HG03139 (cell line): Measurements from ENCODE around the gene CRACR2B.

Source experiments
- ATAC-seq: cut with Tn5 transposase; IDR thresholded peaks from one replicate; pipeline ENCODE4 v1.9.1; 2021; ENCODE audit not compliant: unreplicated experiment

The CRACR2B gene

GRCh38 chr11:837189-837989 lies 9.7 kb downstream of the CRACR2B start:
- no peak for ATAC-seq

DNA sequence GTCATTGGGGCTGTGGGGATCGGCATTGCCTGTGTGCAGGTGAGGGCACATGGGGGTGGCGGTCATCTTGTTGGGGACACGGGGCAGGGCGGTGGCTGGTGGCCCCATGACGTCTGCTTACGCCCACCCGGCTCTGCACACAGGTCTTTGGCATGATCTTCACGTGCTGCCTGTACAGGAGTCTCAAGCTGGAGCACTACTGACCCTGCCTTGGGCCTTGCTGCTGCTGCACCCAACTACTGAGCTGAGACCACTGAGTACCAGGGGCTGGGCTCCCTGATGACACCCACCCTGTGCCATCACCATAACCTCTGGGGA lies 10.2 kb downstream of the CRACR2B start:
- no peak for ATAC-seq

DNA sequence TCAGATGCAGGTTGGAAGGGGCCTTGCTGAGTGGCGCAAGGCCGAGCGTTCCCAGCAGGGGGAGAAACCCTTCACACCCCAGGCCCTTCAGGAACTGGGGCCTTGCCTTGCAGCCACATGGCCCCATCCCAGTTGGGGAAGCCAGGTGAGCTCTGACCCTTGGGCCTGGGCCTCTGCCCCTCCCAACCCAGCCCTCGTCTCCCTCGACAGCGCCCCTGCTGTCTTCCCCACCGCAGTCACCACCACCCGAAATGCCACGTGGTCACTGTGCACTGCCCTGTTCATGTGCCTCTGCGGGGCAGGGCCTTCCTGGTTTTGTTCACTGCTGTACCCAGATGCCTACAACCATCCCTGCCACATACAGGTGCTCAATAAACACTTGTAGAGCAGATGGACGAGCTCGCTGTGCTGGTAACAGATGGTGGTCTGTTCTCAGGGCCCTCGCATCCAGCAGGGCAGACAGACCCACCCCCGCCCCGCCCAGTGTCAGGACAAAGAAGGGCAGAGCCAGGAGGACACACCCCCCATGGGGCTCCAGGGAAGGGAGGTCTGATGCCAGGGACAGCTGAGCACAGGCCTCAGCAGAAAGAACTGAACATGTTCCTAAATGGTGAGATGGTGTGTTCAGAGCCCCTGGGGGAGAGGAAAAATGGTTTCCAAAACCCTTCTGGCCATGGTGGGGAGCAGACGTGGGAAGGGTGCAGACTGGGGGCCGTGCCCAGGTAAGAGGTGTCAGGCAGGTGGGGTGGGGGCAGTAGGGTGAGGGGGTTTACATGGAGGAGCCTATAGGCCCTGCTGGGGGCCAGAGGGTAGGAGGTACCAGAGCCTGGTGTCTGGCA lies 10.9 kb downstream of the CRACR2B start:
- ATAC-seq, result no peak

DNA sequence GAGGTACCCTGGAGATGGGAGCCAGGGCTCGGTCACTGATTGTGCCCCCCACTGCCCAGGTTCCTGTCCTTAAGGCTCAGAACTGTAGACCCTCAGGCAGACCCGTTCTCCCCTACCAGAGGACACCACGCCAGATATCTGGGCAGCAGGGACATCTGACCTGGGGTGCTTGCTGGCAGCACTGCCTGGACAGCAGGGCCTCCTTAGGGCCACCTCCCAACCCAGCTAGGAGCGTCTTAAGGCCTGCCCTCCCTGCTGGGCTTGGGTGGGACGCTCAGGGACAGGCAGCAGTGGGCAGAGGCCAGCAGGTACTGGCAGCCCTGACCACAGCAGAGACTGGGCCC lies 11.5 kb downstream of the CRACR2B start:
- no peak for ATAC-seq

- no peak for ATAC-seq
Measured at GRCh38 chr11:839875-840617, 12.3 kb downstream of the CRACR2B start.

DNA sequence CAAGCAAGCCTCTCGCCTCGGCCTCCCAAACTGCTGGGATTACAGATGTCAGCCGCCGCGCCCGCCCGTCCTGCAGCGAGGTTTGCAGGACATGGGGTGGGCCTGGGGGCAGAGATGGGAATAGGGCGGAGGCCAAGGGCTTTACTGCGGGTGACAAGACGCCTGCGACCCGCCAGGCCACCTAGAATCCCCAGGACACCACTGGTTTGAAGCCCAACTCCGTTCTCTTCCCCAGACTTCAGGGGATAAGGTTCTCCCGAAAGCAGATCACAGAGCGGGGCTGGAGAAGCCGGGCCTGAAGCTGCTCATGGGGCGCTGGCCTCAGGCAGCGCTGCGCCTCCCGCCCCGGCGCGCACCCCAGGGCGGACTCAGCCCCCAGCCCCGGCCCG lies 14.3 kb downstream of the CRACR2B start:
- ATAC-seq, result peak; percentile 14

DNA sequence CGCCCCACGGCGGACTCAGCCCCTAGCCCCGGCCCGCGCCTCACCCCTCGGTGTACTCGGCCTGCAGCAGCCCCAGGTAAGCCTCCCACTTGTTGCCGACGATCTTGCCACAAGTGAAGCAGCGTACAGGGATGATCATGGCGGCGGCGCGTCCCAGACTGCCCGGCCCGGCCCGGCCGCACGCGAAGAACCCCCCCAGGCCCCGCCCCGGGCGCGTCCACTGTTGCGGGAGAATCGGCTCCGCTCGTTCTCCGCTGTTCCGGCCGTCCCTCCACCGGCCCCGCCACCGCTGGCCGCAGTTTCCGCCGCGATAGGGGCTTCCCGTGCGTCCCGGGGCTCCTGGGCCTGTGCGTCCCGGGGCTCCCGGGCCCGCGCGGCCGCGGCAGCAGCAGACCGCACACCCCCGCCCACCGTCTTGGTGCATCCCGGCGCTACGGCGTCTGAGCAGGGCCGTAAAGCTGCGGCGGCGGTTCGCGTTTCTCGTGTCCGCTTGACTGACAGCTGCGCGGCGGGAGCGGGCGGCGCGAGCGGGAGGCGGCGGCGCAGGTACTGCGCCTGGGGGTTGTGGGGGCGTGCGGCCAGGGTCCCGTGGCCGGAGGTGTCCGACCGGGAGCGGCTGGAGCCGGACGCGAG lies 14.8 kb downstream of the CRACR2B start, which contains the start of the genes POLR2L and TSPAN4:
Gene POLR2L (minus strand): TSS at position 160 of the 633 bp plus-strand sequence. CDS start 21 bp downstream, at position 139.
Gene TSPAN4 (plus strand): TSS at position 483 of the 633 bp plus-strand sequence. CDS start 7,453 bp downstream, outside the sequence.
- ATAC-seq, result peak; percentile 48

- ATAC-seq, result no peak
Measured at GRCh38 chr11:843086-843734, 15.5 kb downstream of the CRACR2B start.

- no peak for ATAC-seq
Measured at GRCh38 chr11:843818-844692, 16.3 kb downstream of the CRACR2B start.

DNA sequence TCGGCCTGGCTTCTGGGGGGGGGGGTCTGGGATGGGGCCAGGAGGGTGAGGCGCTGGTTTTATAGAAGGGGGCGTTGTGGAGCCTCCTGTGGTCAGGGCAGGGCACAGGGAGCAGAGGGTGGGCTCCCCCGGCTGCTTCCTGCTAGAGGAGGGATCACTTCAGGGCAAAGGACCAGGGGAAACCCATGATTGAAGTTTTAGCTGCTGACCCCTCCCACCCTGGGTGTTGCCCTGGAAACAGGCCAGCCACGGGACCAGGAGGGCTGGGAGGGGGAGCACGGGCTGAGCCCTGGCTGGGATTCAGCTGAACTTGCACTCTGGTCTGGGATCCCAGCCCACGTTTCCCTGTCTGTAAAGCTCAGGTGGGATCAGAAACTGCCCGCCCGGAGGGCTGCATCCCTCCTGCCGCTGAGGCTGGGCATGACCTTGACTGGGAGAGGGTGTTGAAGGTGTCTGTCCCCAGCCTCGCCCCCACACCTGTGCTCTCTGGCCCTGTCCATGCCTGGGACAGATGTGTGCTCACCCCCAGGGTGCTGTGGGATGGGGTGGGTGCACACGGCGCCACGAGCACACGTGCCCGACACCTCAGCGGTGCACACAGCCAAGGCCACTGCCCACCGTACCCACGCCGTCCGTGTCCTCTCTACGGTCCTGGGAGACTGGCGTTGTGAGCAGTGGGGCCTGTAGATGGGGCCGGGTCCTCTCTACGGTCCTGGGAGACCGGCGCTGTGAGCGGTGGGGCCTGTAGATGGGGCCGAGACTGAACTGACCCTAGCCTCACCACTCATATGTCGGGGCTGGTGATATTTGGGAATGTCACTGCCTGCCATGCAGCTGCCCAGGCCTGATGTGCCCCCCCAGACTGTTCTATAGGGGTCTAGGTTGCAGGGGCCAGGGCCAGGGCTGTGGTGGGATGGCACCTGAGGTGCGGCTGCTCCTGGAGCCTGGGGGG lies 17.2 kb downstream of the CRACR2B start:
- ATAC-seq, result no peak

GRCh38 chr11:845872-846495 lies 18.3 kb downstream of the CRACR2B start:
- ATAC-seq, result no peak

GRCh38 chr11:846496-847098 lies 18.9 kb downstream of the CRACR2B start:
- no peak for ATAC-seq

- no peak for ATAC-seq
Measured at GRCh38 chr11:847876-848275, 20.2 kb downstream of the CRACR2B start.

- no peak for ATAC-seq
Measured at GRCh38 chr11:848380-848931, 20.7 kb downstream of the CRACR2B start.

DNA sequence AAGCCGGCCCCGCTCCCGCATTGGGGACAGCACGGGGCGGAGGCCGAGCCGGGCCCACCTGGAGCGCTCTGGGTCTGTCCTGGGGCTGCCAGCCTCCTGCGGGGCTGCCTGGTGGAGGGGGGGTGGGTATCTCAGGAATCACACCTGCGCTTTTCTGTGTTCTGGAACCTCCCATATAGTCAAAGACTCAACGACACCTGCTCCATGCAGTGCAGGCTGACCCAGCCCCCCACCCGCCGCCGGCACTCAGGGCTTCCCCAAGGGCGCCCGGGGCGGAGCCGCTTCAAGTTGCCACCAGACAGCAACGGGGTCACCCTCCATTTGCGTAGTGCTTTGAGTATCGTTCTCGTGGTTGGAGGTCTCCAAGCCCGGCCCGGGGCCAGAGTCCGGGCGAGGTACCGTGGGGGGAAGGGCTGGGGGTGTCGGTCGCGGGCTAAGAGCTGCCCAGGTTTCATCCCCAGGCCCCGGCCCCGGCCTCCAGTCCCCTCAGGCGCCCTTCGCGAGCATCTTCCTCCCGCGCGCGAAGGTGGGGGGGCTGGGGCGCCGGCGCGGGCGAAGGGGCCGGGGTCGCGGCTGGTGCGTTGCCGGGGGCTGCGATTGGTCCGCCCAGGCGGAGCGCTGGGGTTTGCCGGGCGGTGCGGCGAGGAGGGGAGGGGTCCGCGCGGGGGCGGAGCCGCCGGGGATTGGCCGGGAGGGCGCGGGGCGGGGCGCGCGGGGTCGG lies 21.5 kb downstream of the CRACR2B start:
- ATAC-seq, result no peak

DNA sequence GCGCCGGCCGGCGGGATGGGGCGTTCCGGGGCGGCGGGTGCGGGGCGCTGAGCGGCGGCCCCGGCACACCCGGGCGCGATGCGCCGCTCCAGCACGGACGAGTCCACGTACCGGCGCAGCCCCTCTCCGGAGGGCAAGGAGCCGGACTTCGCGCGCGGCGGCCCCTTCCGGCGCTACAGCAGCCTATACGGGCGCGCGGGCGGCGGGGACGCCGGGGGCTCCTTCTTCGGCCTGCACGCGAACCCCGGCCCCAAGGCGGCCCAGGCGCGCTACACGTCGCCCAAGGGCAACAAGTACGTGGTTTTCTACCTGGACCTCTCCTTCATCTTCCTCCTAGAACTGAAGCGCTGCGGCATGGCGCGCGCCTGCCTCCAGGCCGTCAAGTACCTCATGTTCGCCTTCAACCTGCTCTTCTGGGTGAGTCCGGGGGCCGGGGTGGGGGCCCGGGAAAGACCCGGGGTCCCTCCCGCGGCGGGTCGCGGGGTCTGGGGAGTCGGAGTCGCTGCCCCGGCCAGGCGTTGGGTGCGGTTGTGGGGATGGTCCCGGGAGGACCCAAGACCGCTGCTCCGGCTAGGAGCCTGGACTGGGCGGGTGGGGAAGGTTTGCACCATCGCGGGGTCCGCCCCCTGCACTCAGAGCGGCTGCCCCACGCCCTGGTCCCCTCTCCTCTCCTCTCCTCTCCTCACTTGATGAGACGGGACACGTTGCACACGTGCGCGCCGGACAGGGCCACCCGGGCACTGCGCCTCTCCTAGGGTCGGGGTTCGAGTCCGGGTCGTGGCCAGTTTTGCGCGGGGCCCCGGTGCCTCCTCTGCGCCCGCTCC lies 22.4 kb downstream of the CRACR2B start:
- no peak for ATAC-seq
